Smooth muscle cell (in vitro differentiated cells): ENCODE results near the gene LIMD2. TPM values are rescaled to one million over a fixed set of nuclear protein-coding genes. Genes with fewer than 3 reads are reported as not detected.

Source experiments
- DNase-seq: peaks from one replicate; lab custom pipeline; 2025; ENCODE audit not compliant: unreplicated experiment; lab: John Stamatoyannopoulos, UW
- H2AFZ ChIP-seq: fragments of 200-600 bp; sonication (generic); 2 replicates; pipeline ENCODE4 v1.6.0; 2016; ENCODE audit warnings: antibody characterized with exemption, low read depth, mild to moderate bottlenecking
- H3F3A ChIP-seq: fragments of 200-600 bp; sonication (generic); 2 replicates; pipeline ENCODE4 v1.6.0; 2017; ENCODE audit warnings: antibody characterized with exemption, low read depth
- H3K27ac ChIP-seq: fragments of 200-600 bp; sonication (generic); 2 replicates; pipeline ENCODE4 v1.5.1; 2016; ENCODE audit warnings: low read depth, mild to moderate bottlenecking
- H3K27me3 ChIP-seq: fragments of 200-600 bp; sonication (generic); 2 replicates; pipeline ENCODE4 v1.6.1; 2016; ENCODE audit warnings: low read depth, mild to moderate bottlenecking
- H3K36me3 ChIP-seq: fragments of 200-600 bp; sonication (generic); 2 replicates; pipeline ENCODE4 v1.5.1; 2016; ENCODE audit warnings: low read depth
- H3K4me1 ChIP-seq: fragments of 200-600 bp; sonication (generic); 2 replicates; pipeline ENCODE4 v1.5.1; 2016; ENCODE audit warnings: low read depth
- H3K4me2 ChIP-seq: fragments of 200-600 bp; sonication (generic); 2 replicates; pipeline ENCODE4 v1.6.0; 2016; ENCODE audit warnings: mild to moderate bottlenecking
- H3K4me3 ChIP-seq: fragments of 200-600 bp; sonication (generic); 2 replicates; pipeline ENCODE4 v1.5.1; 2016; ENCODE audit warnings: mild to moderate bottlenecking
- H3K79me2 ChIP-seq: fragments of 200-600 bp; sonication (generic); 2 replicates; pipeline ENCODE4 v1.6.0; 2016; ENCODE audit warnings: low read depth, mild to moderate bottlenecking
- H3K9ac ChIP-seq: fragments of 200-600 bp; sonication (generic); 2 replicates; pipeline ENCODE4 v1.6.0; 2016; ENCODE audit warnings: low read depth
- H3K9me3 ChIP-seq: fragments of 200-600 bp; sonication (generic); replicated peaks from 2 replicates; pipeline ENCODE4 v1.5.1; 2016; ENCODE audit warnings: low read depth
- H4K20me1 ChIP-seq: fragments of 200-600 bp; sonication (generic); 2 replicates; pipeline ENCODE4 v1.6.0; 2016; ENCODE audit warnings: low read depth
- CTCF ChIP-seq: fragments of 200-600 bp; sonication (generic); IDR thresholded peaks from 2 replicates; pipeline ENCODE4 v1.5.1; 2017; ENCODE audit warnings: borderline replicate concordance, mild to moderate bottlenecking, antibody characterized with exemption; ENCODE audit not compliant: insufficient read depth, poor library complexity, severe bottlenecking
- WGBS: methylation state at CpG from one replicate; pipeline ENCODE4 v1.1.7; 2016; ENCODE audit warnings: low lambda C conversion rate; 5-methylcytosine and 5-hydroxymethylcytosine counted together
- polyA plus RNA-seq: library from polyadenylated mRNA; unstranded; fragments of >200 nt; fragmentation: Nextera tagmentation; extraction: Ambion mirVana; gene quantifications from 2 replicates; pipeline ENCODE4 v1.2.1, GENCODE V29; 2016
- total RNA-seq: library from RNA; depleted of rRNA; stranded (reverse); fragments of >200 nt; gene quantifications from 2 replicates; pipeline ENCODE4 v1.2.3, GENCODE V29; 2014

Gene LIMD2
- total and polyA plus RNA-seq, 2 experiments from 2014 or later: 40.7 to 124 TPM

- Histone ChIP-seq H3F3A (no peaks in the 10 kb centered on the region), H3K4me1 (no peaks in the 10 kb centered on the region), H3K36me3 (peaks cover 5% of the 10 kb centered on the region), H3K9me3 (no peaks in the 10 kb centered on the region), H3K79me2 (no peaks in the 10 kb centered on the region), H3K27me3 (no peaks in the 10 kb centered on the region), H2AFZ (no peak overlapping the region), H3K4me3 (no peak overlapping the region), H4K20me1 (peaks cover 6% of the 10 kb centered on the region), H3K9ac (no peak overlapping the region), H3K4me2 (no peak overlapping the region), H3K27ac (no peak overlapping the region)
- no peak for TF ChIP-seq CTCF
- WGBS: 100% methylated on average over 1 of the region's 1 CpG
- no peak for DNase-seq
Observed at GRCh38 chr17:63680700-63681099, 19.2 kb downstream of the LIMD2 start.

GRCh38 chr17:63679214-63679613, 20.7 kb downstream of the LIMD2 start:
- H3K9me3 ChIP-seq: no peaks in the 10 kb centered on the region
- no peaks in the 10 kb centered on the region for H3K27me3 ChIP-seq
- no peak for TF ChIP-seq CTCF
- no peak overlapping the region for H3K4me2 ChIP-seq
- no peaks in the 10 kb centered on the region for H3K4me1 ChIP-seq
- no peak for DNase-seq
- H3K79me2 ChIP-seq: no peaks in the 10 kb centered on the region
- WGBS: 91% methylated on average over 5 of the region's 5 CpGs
- no peak overlapping the region for H3K9ac ChIP-seq
- H2AFZ ChIP-seq: no peak overlapping the region
- peaks cover 7% of the 10 kb centered on the region for H3F3A ChIP-seq
- H3K4me3 ChIP-seq: no peak overlapping the region
- no peak overlapping the region for H3K27ac ChIP-seq
- peaks cover 3% of the 10 kb centered on the region for H3K36me3 ChIP-seq
- peaks cover 6% of the 10 kb centered on the region for H4K20me1 ChIP-seq

- no peak overlapping the region for H3K4me3 ChIP-seq
- H3K9me3 ChIP-seq: no peaks in the 10 kb centered on the region
- no peaks in the 10 kb centered on the region for H3K27me3 ChIP-seq
- no peak overlapping the region for H2AFZ ChIP-seq
- H3K9ac ChIP-seq: no peak overlapping the region
- H3K4me1 ChIP-seq: no peaks in the 10 kb centered on the region
- 92% methylated on average over 3 of the region's 3 CpGs for WGBS
- no peak overlapping the region for H3K27ac ChIP-seq
- H4K20me1 ChIP-seq: peaks cover 6% of the 10 kb centered on the region
- H3K79me2 ChIP-seq: no peaks in the 10 kb centered on the region
- H3F3A ChIP-seq: peaks cover 8% of the 10 kb centered on the region
- DNase-seq: no peak
- no peak for TF ChIP-seq CTCF
- H3K4me2 ChIP-seq: no peak overlapping the region
- no peaks in the 10 kb centered on the region for H3K36me3 ChIP-seq
Observed at GRCh38 chr17:63676584-63676983, 23.3 kb downstream of the LIMD2 start.
